HG02588 (cell line): Measurements from ENCODE around the gene ZNF410.

ENCODE experiments used
- ATAC-seq: cut with Tn5 transposase; IDR thresholded peaks from one replicate; pipeline ENCODE4 v1.9.1; 2021; ENCODE audit warnings: mild to moderate bottlenecking, moderate library complexity; ENCODE audit not compliant: unreplicated experiment

ZNF410 gene

DNA sequence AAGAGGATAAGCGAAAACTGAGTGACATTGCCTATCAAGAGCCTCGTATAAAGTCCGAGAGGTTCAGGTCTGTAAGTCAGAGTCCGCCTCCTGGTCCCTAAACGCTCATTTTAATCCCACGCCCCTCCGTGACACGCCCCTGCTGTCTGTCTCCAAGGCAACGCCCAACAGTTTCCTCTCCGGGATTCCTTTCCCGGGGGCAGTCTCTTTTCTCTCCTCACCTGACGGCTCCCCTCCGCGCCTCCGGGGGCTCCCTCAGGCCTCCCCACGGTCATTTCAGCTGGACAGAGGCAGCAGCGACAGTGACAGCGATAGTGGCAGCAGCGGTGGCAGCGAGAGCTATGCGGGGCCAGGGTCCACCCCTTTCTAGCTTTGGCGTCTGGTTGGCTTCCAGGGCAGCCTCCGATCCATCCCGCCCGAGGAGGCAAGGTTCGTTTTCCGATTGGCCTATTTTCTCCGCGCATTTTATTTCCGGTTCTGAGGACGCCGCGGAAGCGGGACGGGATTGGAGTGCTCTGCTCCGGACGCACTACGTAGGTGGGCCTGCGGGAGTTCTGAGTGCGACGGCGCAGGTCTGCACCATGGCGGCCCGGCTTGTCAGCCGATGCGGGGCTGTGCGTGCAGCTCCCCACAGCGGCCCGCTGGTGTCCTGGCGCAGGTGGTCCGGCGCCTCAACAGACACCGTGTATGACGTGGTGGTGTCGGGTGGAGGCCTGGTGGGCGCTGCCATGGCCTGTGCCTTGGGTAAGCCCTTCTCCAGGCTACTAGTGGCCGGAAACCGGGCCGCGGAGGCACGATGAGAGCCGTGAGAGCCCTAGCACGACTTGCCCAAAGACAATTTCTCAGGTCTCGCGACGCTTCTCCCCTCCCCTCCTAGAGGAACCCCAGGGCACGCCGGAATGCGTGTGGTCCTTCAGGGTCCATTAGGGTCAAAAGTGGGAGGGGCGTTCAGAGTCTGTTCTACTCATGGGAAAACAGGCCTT lies 63.4 kb downstream of the ZNF410 start, which contains the start of the genes COQ6 and FAM161B:
TSS of gene COQ6 (plus strand) at position 551 of the 983 bp plus-strand sequence. CDS start at position 582, 31 bp downstream.
TSS of gene FAM161B (minus strand) at position 343 of the 983 bp plus-strand sequence. CDS start at position 275, 68 bp downstream.
- ATAC-seq = peak; percentile 85

DNA sequence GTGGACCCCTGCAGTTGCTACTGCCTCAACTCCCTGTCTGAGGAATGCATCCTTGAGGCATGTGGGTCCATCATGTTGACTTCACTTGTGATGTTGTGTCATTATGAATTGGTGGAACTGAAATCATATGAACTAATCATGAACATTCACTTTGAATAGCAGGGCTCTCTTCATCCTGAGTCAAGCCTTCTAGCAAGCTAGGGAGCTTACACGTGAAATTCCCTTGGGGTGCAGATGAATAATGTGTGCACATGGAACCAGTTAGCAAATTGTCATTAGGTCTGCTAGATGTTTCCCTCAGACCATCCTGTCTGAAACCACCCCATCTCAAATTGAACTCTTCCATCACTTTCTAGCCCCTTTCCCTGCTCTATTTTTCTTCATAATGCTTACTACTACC lies 67.1 kb downstream of the ZNF410 start:
- ATAC-seq = no peak

DNA sequence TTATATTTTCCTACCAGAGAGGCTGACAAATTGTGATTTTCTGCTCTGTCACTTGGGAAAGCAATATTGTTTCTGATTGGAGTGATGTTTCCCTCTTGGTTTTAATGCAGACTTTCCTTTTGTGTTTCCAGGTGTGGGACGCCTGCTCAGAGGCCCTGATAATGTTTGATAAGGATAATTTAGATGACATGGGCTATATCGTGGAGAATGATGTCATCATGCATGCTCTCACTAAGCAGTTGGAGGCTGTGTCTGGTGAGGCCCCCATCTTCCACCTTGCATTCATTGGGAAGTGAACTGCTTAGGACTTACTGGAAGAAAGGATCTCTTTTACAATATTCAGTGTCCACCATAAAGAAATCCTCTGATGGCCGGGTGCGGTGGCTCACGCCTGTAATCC lies 69.0 kb downstream of the ZNF410 start:
- ATAC-seq = no peak

DNA sequence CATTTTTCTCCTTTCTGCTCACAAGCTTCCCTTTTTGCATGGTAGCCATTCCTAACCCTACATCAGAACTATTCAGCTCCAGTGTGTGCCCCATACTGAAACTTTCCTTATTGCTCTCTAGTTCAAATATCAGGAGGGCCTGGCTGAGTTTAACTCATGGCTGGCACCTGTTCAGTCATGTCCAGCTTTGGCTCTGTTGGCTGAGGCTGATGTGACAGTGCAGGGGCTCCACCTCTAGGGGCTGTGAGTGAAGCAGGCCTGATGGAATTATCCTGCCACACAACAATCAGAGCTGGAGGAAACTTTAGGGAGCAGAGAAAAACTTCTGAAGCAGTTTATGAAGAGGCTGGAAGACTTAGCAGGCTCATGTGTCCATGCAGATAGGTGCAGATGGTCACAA lies 71.9 kb downstream of the ZNF410 start:
- ATAC-seq = no peak

DNA sequence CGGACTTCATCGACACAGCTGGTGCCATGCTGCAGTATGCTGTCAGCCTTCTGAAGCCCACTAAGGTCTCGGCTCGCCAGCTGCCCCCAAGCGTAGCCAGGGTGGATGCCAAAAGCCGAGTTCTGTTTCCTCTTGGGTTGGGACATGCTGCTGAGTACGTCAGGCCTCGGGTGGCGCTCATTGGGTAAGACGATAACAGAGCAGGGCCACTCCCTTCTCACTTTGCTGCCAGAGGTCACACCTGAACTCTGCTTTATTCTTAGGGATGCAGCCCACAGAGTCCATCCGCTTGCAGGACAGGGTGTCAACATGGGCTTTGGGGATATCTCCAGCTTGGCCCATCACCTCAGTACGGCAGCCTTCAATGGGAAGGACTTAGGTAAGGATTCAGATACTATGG lies 74.5 kb downstream of the ZNF410 start:
- ATAC-seq = no peak

DNA sequence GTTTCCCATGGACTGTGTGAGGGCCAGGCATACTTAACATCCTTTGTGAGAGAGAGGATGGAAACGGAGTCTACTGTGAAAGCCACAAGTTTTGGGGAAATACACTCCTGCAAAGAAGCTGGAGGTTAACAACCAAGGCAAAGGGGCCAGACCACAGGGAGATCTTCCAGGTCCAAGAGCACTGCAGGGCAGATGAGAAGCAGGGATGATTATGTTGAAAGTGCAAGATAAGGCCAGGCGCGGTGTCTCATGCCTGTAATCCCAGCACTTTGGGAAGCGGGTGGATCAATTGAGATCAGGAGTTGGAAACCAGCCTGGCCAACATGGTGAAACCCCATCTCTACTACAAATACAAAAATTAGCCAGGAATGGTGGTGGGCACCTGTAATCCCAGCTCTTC lies 78.6 kb downstream of the ZNF410 start:
- no peak for ATAC-seq

DNA sequence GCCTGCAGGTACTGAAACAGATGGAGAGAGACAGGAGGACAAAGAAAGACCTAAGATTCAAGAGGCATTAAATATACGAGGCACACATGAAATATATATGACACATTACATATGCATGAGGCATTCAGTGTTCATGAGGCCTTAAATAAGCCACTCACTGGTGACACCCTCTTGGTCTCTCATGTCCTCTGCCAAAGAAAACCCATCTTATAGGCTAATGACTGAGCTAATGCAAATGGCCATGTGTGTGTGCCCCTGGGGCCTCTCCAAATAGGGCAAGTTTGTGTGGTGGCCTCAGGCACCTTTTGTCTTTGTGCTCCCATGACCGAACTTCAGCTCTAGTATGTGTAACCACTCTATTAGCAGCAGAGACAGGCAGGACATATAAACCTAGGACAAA lies 82.2 kb downstream of the ZNF410 start:
- ATAC-seq = no peak

DNA sequence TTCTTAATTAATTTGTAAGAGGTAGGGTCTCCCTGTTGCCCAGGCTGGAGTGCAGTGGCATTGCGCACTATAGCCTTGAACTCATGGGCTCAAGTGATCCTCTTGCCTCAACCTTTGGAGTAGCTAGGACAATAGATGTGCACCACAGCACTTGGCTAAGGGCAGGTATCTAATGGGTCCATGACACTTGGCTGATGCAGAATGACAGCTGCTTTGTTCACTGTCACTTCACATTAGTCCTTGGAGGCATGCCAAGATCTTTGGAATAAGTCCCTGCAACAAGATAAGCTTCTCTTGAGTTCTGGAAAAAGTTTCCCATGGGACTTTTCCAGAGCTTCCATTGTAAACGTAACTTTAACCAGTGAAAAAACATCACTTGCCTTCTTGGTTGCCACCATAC lies 86.8 kb downstream of the ZNF410 start:
- no peak for ATAC-seq

DNA sequence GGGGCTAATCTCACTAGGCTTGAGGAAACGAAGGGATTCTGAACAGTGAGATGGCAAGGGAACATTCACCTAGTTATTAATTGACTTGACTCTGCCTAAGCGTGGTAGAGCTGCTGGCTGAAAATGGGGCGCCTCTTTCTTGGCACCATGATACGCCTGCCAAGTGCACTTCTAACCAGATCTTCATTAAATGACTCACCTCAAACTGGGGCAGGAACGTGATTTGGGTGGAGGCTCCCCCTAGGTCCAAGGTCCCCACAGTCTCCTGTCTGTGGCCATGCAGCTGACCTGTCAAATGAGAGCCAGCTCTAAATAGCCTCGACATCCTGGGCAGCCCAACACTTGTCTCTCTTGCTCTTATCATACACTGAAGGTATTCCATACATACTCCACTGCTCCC lies 89.5 kb downstream of the ZNF410 start:
- ATAC-seq = no peak

DNA sequence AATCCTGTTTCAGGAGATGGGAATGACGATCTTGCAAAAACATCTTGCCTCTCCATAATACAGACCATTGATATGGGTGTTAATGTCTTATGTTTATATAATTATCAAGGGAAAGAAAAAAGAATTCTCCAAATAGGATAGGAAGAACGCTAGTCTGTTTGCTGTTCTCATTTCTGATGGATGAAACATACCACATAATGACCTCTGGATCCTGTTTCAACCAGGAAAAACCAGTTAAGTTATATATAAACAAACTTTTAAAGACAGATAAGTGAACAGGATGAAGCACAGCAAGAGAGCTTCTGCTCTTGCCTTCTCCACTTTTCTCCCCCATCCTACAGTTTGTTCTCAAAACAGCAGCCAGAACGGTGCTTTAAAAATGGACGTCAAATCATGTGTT lies 91.2 kb downstream of the ZNF410 start:
- ATAC-seq = no peak
